ENCODE results near the gene KDM3A.

KDM3A gene

GRCh38 chr2:86485802-86486201 is 44.6 kb downstream of the KDM3A start:
- CTCF ChIA-PET, result interaction anchor here (2.6 kb wide), 1 partner anchor 10 kb away, joined by 11 read pairs; no protein-coding TSS in a partner anchor
- no peak for DNase-seq (ENCODE audit: extremely low spot score)
- TF ChIP-seq CTCF (IDR thresholded peaks at IDR 0.05; ENCODE audit: control extremely low read depth, extremely low read depth, low read depth, missing control alignments), result no peak
- POLR2A ChIA-PET, result no interaction called here

DNA sequence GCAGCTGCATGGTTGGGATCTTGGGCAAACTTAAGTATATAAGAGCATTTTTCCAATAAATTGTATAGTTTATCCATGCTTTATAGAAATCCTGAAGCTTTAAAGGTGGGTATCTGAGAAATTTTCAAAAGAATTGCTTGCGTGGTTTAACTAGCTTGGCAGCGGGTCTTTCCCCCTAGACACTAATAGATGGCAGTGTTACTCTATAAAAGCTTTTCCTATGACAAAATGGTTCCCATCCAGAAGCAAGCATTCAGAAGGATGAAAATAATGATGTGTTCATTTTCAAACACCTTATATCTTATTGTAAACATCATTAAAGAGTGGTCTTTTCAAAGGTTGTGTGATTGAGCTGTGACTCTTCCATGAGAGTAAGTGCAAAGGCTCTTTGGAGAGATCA is 45.9 kb downstream of the KDM3A start:
- ChIA-PET CTCF (interaction anchor here (0.8 to 2.6 kb wide), 6 partner anchors 11 to 407 kb away, joined by 3 to 11 read pairs (median 3); no protein-coding TSS in a partner anchor), POLR2A (no interaction called here)
- TF ChIP-seq CTCF (IDR thresholded peaks at IDR 0.05; ENCODE audit: control extremely low read depth, extremely low read depth, low read depth, missing control alignments), result no peak
- no peak for DNase-seq (ENCODE audit: extremely low spot score)

DNA sequence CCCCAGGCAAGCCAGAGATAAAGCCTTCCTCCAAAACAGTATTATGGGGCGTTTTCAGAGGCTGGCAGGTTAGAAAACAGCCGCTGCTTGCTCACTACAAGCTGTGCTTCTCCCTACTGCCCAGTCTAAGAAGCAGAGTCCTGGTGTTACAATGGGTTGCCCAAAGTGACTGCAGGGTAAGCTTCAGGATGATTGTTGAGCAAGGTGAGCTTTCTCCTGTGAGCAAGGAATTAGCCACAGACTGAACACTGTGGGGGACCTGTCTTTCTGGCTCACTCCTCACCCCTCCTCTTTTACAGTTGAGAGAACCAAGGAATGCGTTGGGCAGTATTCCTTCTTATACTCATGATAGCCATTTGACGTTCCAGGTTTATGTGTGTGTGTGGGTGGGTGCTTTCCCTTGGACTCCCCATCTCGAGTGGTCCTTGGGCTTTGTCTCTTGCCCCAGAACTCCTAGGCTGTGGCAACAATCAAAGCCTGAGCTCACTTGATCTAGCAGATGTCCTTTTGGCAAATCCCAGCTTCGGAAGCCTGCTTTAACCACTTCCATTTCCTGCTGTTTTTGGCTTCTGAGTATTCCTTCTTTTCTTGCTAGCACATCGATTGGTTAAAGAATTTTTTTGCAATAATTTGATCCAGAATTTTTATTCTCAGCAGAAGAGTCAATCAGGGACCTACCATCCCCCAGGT is 47.5 kb downstream of the KDM3A start:
- no peak for DNase-seq (ENCODE audit: extremely low spot score)
- CTCF ChIA-PET, result interaction anchor here (1.5 to 1.7 kb wide), 3 partner anchors 10 to 332 kb away, joined by 3 to 7 read pairs (median 4); no protein-coding TSS in a partner anchor
- TF ChIP-seq CTCF (IDR thresholded peaks at IDR 0.05; ENCODE audit: control extremely low read depth, extremely low read depth, low read depth, missing control alignments), result no peak
- POLR2A ChIA-PET, result no interaction called here

GRCh38 chr2:86489542-86489941 is 48.4 kb downstream of the KDM3A start:
- no peak for DNase-seq (ENCODE audit: extremely low spot score)
- ChIA-PET POLR2A (no interaction called here), CTCF (interaction anchor here (1.5 to 1.7 kb wide), 2 partner anchors 10 to 33 kb away, joined by 3 to 7 read pairs; no protein-coding TSS in a partner anchor)
- no peak for TF ChIP-seq CTCF (IDR thresholded peaks at IDR 0.05; ENCODE audit: control extremely low read depth, extremely low read depth, low read depth, missing control alignments)

- TF ChIP-seq CTCF (IDR thresholded peaks at IDR 0.05; ENCODE audit: control extremely low read depth, extremely low read depth, low read depth, missing control alignments), result no peak
- POLR2A ChIA-PET, result no interaction called here
- CTCF ChIA-PET, result interaction anchor here (1.0 kb wide), 1 partner anchor 17 kb away, joined by 3 read pairs; no protein-coding TSS in a partner anchor
- DNase-seq (ENCODE audit: extremely low spot score), result no peak
Observed at GRCh38 chr2:86490245-86490644, 49.1 kb downstream of the KDM3A start.

DNA sequence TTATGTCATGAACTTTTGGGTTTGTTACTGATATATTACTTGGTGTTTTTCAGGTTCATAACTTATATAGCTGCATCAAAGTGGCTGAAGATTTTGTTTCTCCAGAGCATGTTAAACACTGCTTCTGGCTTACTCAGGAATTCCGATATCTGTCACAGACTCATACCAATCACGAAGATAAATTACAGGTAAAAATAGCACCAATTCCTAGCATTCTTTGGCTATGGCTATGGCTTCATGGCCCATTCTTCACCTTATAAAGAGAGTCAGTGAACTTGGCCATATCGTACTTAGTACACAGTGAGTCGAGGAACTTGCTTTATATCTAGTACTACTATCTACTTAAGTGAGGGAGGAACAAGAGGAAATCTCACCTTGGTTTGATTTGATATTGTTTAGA is 49.9 kb downstream of the KDM3A start:
- no peak for TF ChIP-seq CTCF (IDR thresholded peaks at IDR 0.05; ENCODE audit: control extremely low read depth, extremely low read depth, low read depth, missing control alignments)
- no peak for DNase-seq (ENCODE audit: extremely low spot score)
- ChIA-PET POLR2A (no interaction called here), CTCF (interaction anchor here (1.0 kb wide), 1 partner anchor 16 kb away, joined by 3 read pairs; no protein-coding TSS in a partner anchor)

All from GM10248 (cell line).